ENCODE measurements around the gene SLC20A1.
"Not testable (repeated sequence)": the region's sequence is repeated elsewhere in the genome, so short reads cannot be mapped to it uniquely, and the experiment has no call there.

- TF ChIP-seq CTCF (IDR thresholded peaks at IDR 0.05; ENCODE audit: insufficient read depth, low read depth, low read length); EZH2 (IDR thresholded peaks at IDR 0.05; ENCODE audit: insufficient read depth, low read length): not testable (repeated sequence)
Measured at GRCh38 chr2:112609320-112609719, 36.4 kb upstream of the SLC20A1 start.

All from astrocyte (in vitro differentiated cells and primary cell).